Subcutaneous adipose tissue (tissue), 4 donors: ENCODE data around the gene FMR1. TPM values are rescaled to one million over a fixed set of nuclear protein-coding genes. Genes with fewer than 3 reads are reported as not detected.

Experiments
- total RNA-seq, 4 donors: library from RNA; depleted of rRNA; stranded (reverse); fragments of >200 nt; gene quantifications; one replicate each; pipeline ENCODE4 v1.1.0, GENCODE V29; 2016
- TF ChIP-seq, protein P1 (sequence below): fragments of 450-650 bp; IDR thresholded peaks from one replicate; pipeline ENCODE4 v1.5.1; 2016; ENCODE audit warnings: low read depth, mild to moderate bottlenecking, control low read depth, antibody characterized with exemption, moderate library complexity

The FMR1 gene
- total RNA-seq, 4 donors from 2014 or later: 30.3 to 51.7 (median 37.9) TPM

DNA sequence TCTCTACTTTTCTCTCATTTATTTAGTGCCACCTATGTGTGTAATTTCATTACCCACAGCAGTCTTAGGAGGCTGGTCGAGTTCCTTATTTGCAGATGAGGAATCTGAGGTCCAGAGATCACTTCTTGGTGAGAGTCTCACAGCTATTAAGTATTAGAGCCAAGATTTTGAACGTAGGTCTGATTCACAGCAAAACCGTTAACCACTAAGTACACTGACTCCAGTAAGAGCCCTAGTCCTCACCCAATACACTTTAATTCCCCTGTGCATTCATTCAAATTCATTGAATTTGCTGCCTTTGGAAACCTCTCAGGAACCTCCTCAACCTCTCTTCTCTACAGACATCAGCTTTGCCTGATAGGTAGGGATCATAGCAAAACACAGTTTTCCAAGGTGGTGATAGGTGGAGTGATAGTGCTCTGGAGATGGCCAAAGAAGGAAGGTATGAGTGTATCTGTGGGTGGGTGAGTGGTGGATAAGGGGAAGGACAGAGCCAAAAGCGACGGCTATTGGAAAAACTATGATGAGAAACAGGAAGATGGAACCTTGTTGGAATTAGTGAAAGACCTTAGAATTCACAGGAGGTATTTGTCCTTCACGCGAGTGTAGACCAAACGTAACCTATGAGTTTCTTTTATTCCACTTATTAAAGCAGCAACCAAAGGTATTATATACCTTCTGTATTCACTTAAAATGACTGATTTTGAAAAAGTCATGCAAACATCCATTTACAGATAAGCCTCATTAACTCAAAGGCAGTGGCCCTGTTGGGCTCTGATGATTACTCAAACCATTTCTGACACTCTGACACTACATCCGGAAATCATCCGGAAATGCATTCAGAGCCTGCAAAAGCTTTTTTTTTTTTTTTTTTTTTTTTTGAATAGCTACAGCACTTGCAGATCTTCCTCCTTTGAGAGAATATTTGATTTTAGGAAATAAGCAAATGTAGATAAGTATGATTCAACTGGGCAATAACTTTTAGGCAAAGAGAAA lies 6.3 kb downstream of the FMR1 start:
- TF ChIP-seq, protein P1, sequence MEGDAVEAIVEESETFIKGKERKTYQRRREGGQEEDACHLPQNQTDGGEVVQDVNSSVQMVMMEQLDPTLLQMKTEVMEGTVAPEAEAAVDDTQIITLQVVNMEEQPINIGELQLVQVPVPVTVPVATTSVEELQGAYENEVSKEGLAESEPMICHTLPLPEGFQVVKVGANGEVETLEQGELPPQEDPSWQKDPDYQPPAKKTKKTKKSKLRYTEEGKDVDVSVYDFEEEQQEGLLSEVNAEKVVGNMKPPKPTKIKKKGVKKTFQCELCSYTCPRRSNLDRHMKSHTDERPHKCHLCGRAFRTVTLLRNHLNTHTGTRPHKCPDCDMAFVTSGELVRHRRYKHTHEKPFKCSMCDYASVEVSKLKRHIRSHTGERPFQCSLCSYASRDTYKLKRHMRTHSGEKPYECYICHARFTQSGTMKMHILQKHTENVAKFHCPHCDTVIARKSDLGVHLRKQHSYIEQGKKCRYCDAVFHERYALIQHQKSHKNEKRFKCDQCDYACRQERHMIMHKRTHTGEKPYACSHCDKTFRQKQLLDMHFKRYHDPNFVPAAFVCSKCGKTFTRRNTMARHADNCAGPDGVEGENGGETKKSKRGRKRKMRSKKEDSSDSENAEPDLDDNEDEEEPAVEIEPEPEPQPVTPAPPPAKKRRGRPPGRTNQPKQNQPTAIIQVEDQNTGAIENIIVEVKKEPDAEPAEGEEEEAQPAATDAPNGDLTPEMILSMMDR: no peak

DNA sequence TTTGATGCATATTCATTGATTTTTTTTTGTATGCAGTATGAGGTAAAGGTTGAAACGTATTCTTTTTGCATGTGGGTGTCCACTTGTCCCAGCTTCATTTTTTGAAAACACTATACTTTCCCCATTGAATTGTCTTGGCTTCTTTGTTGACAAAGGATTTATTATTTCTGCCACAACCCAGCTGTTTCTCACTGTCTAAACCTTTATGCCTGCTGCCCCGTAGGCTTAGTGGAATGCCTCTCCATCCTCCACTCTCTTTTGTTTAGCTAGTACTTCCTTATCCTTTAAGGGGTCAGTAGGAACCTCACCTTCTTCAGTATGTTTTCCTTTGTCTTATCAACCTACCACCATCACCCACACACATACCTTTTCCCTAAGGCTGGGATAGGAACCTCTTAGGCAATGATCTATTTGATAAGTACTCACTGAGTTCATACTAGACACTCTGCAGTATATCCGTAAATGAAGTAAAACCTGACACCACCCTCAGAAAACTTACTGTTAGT lies 8.5 kb downstream of the FMR1 start:
- TF ChIP-seq, protein P1: no peak

DNA sequence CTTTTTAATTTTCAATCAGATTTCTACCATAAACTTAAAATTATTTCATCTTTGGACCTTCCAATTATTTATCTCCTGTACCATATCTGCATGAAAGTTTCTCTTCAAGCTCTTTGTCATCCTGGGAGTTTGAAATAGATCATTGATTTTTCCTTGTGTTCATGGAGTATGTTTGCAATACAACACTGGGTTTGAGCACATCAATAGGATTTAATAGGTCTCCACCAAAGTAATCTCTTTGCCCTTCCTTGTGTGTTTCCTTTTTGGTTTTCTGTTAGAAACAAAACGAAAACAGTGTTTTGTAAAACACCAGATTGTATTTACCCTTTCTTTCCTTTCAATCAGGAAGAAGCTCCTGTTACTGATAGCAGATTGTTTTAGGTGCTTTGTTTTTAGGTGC lies 11.9 kb downstream of the FMR1 start:
- TF ChIP-seq, protein P1: no peak

DNA sequence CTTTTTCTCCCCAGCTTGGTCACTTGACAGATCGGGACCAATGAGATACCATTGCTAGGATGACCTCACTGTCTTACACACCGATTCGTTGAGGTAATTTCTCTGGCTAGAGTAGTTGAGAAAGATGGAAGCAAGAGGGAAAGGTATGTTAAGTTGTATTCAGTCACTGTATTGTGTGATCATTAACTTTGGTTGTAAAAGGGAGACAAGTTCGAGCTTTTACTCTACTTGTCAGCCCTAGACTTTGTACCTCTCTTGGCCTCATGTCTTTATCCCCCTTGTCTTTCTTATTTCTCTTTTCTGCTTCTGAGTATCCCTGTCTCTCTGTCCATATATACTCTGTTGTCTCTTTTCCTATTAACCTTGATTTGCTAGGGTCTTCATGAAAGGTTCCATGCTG lies 15.5 kb downstream of the FMR1 start:
- TF ChIP-seq, protein P1: no peak

DNA sequence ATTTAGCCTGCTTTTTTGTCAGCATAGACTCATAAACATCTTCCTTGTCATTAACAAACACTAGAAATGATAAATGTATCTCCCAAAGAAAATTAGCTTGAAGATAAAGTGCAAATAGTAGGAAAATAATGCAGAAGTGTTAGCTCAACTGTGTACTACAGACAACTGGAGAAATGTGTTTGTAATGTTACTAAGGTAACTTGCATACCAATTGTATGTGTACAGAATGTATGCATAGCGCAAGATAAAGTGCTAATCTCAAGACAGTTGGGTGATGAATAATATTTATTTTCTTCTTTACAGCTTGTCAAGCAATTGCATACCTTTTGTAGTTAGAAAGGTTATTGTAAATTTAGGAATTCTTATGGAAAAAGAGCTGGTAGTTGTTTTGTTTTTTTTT lies 22.1 kb downstream of the FMR1 start:
- TF ChIP-seq, protein P1: no peak

DNA sequence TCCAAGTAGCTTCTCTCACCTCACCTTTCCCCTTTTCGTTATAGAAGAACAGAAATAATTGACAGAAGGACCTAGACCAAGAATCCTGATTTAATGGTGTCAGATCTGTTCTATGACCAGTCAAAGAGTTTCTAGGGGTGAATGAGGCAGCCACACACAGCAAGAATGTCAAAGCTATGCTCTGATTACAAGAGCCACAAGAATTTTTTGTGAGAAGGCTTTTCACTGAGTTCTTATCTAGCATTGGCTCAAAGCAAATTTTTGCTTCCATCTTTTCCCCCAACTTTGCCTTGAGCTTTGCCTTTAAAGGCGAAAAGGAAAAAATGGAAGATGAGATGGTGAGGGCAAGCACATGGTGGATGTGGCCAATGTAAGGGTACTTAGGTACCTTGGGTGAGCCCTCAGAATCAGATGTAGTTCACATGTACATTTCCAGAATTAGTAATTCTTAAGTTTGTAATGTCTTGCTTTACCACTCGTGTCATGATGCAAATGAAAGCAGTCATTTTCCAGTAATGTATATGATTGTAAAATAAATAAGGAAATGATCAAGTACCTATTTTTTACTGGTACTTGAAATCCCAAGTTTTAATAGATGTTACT lies 23.5 kb downstream of the FMR1 start:
- TF ChIP-seq, protein P1: no peak

DNA sequence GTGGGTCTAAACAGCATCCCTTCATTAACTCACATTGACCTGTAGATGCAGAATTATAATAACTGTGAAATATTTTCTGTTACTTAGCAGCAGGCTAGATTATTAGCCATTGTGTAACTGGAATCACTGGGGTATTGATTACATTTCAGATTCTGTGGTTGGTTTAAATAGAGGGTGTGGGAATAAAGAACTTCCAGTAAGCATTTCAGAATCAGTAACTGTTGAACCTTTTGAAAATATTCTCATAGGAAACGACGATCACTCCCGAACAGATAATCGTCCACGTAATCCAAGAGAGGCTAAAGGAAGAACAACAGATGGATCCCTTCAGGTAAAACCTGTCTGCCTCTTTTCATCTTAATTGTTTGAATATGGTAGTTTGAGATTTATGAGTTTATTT lies 33.6 kb downstream of the FMR1 start:
- TF ChIP-seq, protein P1: no peak
